Activated CD8-positive, alpha-beta memory T cell treated with anti-CD3 and anti-CD28 coated beads, Interleukin-2, amount 50 U/mL, for 4 hours (primary cell): ENCODE results near the gene URI1.
"Not testable (repeated sequence)": the region's sequence is repeated elsewhere in the genome, so short reads cannot be mapped to it uniquely, and the experiment has no call there.

Experiments
- DNase-seq: peaks from one replicate; pipeline ENCODE4 v3.0.0-alpha.2; 2020

The URI1 gene

DNA sequence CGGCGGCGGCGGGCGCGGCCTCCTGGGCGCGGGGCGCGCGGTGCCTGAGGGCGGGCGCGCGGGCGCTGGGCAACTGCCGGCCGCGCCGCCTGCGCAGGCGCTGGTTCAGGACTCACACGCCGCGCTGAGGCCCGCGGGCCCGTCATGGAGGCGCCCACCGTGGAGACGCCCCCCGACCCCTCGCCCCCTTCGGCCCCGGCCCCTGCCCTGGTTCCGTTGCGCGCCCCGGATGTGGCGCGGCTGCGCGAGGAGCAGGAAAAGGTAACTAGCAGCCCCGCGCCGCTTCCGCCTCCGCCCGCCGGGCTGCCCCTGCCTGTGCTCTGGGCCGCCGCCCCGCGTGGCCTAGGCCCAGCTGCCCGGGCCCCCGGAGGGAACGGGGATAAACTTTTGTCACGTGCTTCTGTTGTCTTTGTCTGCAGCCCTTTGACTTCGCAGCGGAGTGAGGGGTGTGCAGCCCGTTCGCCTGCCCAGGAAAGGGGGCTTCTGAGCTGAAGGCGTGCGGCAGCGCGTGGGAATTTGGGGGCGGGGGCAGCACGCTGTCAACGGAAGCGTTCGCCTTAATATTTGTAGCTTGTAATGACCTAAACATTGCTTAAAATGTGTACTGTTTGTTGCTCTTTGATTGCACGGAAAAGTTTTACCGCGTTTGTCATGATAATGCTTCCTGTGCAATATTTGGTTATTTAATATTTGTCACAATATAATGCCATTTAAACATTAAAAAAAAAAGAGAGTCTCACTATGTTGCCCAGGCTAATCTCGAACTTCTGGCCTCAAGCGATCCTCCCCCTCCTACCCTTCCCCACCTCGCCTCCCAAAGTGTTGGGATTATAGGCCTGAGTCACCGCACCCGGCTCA is 594 bp downstream of the URI1 start:
- peak; percentile 71 for DNase-seq

DNA sequence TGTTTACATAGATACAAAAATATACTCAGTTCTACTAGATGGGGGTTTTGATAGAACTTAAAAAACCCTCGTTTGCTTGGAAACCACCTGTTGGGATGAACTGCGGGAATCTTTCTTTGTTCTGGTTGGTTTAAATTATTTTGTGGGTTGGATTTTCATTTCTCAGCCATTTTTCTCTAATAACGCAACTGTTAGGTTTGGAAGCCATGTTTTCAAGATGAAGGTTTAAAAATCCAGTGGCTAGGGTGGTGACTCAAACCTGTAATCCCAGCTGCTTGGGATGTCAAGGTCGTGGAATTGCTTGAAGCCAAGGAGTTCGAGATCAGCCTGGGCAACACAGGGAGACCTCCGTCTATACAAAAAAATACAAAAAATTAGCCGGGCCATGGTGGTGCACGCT is 1.6 kb downstream of the URI1 start:
- DNase-seq: no peak

DNA sequence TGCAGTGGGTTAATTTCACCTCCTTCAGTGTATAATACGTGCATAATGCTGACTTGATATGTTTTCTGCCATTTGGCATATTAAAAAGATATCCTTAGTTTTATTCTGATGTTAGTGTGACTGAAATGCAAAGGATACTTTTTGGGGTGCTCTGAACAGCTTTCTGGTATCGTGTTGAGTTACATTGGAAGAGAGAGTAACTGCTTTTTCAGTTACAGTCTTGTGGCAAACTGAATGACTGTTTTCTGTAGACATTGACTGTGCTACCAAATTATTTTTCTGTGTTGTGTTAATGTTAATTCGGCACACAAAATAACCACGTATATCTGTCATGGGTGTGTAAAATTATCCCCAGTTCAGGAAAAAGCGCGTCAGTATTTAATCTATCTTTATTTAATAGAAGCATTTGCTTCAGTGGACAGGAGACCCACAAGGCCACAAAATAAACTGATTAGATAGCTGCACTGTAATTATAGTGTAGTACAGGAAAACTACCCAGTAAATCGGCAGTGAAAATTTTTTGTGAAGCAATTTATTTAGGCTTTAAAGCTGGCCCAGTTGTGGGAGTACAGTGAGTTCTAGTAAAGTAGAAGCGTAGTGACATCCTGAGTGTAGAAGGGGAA is 2.5 kb downstream of the URI1 start:
- DNase-seq: no peak

DNA sequence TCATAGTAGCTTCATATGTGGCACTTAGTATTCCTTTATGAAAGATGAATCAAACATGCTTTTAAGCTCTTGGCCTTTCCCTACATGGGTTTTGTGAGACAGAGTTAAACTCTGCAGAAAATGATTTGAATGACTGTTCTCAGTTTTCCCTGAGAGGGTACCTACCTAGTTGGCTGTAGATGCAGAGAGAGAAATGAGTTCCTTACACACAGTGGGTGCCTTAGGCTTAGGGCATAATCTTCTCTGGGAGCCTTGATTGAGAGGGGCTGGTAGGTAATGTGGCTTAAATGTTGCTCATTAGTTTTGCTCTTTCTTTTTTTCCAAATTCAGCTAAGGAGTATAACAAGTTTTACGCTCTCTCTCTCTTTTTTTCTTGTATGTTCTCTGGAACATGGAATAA is 3.0 kb downstream of the URI1 start:
- DNase-seq: no peak

DNA sequence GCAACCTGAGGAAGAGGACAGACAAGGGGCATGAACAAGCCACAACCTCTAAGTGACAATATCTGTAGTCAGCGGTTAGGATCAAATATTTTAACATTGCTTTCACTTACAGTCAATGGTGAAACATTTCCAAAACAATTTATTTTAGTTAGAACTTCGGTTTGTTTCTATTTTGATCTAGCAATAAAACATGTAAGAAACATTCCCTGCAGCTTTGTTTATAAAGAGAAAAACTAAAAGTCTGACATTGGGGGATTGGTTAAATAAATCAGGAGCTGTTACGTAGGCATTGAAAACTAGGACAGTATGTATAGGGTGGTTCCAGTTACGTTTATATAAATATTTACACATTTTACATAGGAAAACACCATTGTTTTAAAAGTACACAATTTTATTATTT is 3.4 kb downstream of the URI1 start:
- DNase-seq: no peak

DNA sequence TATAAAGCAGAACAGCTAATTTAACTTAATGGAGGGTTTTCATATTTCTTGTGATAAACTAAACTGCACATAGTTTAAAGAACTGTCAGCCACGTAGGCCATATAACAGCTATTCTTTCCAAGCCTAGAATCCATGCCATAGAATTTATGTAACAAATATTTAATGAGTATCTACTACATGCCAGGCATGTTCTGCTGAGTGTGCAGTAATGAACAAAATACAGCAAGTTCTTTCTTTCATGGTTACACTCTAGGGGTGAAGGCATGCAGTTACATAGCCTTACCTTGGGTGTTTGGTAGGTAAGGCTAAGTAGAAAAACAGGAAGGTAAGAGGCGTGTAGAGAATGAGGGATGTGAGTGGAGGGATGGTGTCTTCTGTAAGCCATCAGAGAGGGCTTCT is 4.6 kb downstream of the URI1 start:
- DNase-seq: no peak

DNA sequence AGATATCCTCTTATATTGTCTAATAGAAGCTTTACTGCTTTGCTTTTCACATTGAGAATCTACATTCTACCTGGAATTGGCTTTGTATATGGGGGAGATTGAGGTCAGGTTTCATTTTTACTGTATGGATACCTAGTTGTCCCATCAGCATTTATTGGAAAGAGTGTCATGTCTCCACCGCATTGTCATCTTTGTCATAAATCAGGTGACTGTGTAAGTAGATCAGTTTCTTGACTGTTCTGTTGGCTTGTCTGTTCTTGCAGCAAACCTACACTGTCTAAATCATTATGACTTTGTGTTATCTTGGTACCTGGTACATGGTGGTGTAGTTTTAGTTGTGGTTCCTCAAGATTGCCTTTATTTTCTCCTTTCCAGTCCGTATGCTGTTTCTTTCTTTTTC is 5.8 kb downstream of the URI1 start:
- no peak for DNase-seq

DNA sequence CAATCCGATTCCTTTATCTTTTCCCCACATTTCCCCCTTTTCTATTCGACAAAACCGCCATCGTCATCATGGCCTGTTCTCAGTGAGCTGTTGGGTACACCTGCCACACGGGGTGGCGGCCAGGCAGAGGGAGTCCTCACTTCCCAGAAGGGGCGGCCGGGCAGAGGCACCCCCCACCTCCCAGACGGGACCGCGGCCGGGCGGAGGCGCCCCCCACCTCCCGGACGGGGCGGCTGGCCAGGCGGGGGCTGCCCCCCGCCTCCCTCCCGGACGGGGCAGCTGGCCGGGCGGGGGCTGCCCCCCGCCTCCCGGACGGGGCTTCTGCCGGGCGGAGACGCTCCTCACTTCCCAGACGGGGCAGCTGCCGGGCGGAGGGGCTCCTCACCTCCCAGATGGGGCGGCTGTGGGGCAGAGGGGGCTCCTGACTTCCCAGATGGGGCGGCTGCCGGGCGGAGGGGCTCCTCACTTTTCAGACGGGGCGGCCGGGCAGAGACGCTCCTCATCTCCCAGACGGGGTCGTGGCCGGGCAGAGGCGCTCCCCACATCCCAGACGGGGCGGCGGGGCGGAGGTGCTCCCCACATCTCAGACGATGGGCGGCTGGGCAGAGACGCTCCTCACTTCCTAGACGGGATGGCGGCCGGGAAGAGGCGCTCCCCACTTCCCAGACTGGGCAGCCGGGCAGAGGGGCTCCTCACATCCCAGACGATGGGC is 6.9 kb downstream of the URI1 start:
- not testable (repeated sequence) for DNase-seq

DNA sequence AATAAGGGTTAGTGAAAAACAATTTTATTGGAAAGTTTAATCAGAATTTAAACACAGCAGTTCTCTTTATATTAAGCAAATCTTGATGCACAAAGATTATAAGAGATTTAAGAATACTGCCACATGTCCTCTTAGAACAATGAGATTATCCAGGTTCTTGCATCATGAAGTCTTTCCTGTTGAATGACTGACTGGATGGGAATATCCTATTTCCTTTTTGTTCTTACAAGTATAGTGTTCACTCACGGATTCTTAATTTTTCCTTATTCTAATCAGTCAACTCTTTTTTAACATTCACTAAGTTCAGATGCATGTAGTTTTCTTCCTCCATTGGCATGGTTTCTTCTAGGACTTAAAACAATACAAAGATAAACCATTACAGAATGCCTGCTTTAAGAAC is 10.1 kb downstream of the URI1 start:
- no peak for DNase-seq

DNA sequence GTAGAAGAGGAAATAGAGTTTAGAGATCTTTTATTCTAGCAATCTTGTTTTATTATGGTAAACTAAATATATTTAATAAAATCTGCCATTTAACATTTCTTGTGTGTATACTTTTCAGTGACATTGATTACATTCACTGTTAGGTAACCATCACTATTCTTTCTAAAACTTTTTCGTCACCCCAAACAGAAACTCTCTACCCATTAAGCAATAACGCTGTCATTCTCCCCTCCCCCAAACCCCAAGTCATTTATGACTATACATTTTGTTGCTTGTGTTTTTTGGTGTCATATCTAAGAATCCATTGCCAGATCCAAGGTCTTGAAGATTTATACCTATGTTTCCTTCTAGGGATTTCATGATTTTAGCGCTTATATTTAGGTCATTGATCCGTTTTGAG is 10.6 kb downstream of the URI1 start:
- no peak for DNase-seq

DNA sequence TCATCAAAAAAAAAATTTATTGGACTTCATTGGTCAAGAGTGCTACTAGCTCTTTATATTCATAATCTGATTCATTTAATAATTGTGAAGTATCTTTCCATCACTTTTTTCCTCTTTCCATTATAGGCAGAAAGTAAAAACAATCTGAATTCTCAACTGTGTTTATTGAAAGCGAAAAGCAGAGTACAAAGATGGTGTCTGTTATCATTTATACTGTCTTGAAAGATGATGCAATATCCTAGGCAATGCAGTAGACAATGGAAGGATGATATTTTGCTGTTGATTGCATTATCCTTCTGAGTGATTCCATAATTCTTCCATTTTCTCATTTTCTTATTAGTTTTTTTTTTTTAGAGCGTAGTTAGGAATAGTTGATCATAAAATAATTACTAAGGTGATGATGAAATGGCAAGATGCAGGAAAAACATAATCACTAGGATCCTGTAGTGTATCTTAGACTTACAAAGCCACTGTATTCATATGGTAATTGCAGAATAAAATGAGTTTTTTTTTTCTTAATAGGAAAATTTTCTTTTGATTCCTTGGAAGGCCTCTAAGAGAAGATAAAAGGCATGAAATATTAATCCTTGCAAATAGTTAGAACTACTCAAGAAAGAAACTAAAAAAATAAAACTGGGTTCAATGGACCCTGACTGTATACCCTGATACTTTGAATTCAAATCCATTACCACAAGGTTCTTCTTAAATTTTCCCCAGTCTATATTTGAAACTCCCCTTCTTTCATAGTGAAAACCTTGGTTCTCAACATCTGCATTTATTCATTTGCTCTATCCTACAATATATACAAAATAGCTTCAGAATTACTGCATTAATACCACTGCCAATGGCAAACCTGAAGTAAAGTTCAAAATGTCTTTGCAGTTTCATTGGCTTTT is 11.6 kb downstream of the URI1 start:
- DNase-seq: no peak

DNA sequence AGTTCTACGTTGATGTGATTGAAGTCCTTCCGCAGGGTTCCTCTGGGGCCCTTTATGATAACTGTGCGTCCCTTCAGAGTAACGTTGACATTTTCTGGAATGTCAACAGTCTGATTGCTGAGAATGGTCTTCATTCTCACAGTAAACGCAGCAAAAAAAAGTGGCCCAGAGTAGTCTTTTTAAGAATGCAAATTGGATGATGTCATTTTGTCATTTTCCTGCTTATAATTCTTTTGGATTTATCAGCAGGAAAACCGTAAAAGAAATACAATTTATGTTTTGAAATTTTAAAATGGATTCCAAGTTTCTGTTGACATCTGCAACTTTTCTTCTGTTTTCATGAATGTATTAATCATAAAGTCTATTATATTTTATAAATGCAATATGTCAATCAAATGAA is 14.8 kb downstream of the URI1 start:
- DNase-seq: no peak

DNA sequence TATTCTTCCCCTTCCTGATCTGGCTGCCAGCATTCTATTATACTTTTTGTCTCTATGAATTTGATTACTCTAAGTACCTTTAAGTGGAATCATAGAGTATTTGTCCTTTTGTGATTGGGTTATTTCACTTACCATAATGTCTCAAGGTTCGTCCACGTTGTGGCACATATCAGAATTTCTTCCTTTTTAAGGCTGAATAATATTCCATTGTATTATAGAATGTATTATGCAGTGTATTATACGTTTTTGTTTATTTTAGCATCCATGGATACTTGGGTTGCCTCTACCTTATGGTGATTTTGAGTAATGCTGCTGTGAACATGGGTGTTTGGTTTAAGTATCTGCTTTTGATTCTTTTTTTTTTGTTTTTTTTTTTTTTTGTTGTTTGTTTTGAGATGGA is 19.3 kb downstream of the URI1 start:
- DNase-seq: no peak

DNA sequence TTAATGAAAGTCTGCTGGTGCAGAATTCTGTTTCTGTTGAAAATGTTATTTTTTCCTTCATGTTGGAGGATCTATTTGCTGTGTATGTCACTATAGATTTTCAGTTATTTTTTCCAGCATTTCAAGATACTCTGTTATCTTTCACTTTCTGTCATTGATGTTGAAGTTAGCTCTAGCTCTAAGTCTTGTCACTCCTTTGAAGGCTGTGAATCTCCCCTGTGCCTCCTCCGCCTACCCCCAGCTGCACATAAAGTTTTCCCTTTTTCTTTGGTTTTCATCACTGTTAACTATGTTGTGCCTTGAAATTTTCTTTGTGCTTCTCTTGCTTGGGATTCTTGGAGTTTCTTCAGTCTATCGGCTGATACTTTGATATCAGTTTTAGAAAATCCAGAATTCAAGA is 20.8 kb downstream of the URI1 start:
- no peak for DNase-seq

DNA sequence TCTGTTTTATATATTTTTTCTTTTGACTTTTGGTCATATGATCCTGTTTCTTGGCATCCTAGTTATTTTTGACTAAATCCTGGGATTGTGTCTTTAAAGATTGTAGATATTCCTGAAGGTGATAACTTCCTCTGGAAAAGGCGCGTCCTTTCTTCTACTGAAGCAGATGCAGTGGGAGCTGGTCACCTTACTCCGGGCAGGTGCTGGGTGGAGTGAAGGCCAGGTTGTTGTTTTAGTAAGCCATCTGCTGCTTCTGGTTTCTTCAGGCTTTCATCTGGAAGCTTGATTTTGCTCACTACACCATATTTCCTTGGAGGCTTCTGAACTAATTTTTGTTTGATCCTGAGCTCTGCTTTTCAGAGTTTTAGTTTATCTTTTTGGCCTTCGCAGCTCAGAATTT is 21.5 kb downstream of the URI1 start:
- DNase-seq: no peak

DNA sequence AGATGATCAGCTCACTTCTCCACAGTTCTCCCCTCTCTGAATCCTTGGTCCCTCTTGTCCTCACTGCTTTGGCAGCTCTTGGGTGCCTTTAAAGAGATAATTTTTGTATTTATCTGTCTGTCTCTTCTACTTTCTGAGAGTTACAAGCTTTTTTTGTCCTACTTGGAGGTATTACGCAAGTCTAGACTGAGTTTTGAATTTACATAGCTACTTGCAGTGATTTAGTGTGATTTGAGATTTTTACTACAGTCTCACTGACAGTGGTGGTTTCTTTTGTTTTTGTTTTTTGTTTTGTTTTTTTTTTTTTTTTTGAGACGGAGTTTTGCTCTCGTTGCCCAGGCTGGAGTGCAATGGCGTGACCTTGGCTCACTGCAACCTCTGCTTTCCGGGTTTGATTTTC is 22.1 kb downstream of the URI1 start:
- no peak for DNase-seq

DNA sequence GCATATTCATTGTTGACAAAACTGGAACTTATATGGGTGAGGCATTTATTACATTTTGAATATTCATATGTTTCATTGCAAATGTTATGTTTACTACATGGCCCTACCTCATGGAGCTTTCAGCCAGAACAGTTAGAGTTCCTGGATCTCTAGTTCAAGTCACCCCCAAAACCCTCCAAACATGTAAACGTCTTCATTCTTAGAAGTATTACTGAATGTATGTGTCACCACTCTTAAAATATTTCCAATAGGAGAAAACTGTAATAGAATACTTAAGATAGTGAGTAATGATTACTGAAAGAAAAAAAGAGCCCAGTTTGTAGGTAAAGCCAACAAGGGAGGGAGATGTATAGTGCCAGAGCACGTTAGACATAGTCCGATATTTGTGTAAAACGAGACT is 23.5 kb downstream of the URI1 start:
- DNase-seq: no peak

DNA sequence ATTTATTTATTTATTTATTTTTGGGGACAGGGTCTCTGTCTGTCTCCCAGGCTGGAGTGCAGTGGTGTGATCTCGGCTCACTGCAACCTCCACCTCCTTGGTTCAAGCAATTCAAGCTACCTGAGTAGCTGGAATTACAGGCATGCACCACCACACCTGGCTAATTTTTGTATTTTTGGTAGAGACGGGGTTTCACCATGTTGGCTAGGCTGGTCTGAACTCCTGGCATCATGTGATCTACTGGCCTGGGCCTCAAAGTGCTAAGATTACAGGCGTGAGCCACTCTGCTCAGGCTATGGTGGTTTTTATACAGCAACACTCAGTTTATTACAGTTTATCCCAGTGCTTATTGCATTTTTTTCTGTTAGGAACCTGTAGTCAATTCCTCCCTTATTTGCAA is 24.1 kb downstream of the URI1 start:
- DNase-seq: not testable (repeated sequence)

DNA sequence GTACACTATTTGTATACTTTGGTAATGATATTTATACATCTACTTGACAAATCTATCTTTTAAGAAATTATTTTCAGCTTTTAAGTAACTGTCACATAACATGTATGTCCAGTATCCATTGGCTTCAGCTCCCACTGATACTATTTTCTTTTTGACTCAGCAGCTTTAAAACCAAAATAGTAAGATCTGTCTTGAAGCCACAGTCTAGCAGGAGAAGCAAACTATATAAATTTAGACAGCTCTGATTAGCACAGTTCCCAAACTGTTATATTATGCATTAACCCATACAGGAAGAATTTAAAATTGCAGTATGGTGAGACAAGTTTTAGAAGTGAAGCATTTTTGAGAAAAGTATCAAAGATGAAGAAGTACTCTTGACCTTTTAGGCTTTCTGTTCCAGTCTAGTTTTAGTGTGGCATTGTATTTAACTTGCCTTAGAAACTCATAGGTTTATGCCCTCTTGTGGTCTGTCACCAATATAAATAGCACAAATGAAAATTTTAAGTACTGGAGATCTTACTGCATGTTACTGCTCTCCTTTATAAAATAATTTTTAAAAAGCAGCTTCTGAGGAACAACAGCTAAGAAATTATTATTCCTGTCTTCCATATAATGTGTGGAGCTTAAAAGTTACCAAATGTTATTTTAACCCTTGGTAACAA is 24.7 kb downstream of the URI1 start:
- DNase-seq: no peak

DNA sequence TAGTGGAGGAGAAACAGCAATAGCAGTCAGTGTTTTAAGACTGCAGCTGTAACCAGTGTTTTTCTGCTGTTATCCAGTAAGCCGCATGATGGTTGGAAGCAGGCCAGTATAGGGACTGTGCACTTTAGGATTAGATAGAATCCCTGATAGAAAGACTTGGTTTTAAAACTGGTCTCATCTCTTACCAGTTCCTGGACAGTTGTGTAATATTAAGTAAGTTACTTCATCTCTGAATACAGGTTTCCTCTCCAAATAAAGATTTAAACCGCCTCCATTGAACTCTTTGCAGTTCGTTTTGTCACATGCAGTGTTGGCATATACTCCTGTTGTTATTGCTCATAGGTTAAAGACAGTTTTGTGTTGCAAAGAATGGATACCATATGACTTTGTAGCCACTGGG is 25.6 kb downstream of the URI1 start:
- no peak for DNase-seq

DNA sequence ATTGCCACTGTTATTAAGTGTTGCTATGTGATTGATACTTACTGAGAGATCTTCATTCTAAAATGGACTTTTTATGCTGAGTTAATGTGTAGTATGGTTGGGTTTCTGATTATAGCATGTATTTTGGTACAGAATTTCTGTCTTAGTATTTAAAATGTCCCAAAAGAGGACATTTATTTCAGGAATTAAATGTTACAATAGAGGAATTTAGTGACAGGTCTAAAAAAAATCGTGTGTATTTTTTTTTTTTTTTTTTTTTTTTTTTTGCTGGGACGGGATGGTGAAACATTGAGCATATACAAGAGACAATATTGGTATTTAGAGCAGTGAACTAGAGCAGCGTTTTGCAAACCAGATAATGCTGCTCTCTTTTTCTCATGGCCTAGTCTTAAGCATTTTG is 27.9 kb downstream of the URI1 start:
- DNase-seq: no peak

DNA sequence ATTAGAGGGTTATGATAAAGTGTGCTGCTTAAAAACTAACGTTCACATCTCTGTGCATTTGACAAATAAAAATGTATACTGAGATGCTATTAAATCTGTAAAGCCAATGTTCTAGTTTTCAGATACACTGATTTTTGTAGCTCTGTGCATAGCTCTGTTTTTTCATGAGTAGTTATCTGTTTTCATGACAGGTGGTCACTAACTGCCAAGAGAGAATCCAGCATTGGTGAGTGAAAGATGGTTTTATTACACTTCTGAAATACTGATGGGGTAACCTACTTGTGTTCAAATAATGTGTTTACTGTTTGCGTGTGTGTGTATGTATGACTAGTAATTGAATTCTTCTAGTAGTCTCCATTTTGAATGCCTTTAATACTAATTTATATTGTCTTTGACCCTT is 29.0 kb downstream of the URI1 start:
- no peak for DNase-seq

DNA sequence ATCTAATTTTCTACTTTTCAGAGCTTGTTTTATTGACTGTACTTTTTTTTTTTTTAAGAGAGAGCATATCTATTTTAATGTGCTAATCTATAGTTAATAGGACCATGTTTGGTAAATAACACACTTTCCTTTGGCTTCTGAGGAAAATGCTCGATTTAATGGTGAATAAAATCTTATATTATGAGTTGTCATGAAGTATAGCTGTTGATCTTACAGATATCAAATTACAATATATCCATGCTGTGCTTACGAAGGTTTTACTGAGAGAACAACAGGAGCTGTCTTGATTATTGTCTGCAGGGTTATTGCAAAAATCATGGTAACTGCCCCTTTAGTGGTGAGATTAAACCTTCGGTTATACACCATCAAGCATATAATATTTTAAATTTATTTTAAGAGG is 29.6 kb downstream of the URI1 start:
- no peak for DNase-seq
